Caco-2 (cell line): ENCODE results near the gene SMCO2. TPM values are rescaled to one million over a fixed set of nuclear protein-coding genes. Genes with fewer than 3 reads are reported as not detected.

Experiments used
- BruUV-seq: library from RNA; stranded (reverse); fragments of 400-500 nt; replicated peaks from 2 replicates; lab custom pipeline; 2021; lab: Mats Ljungman, UMichigan
- CTCF ChIA-PET: fragments of 300-600 bp; sonication (Branson Sonifier 250); formaldehyde crosslinking; loops from one replicate; lab custom pipeline; 2022; ENCODE audit warnings: antibody characterized with exemption; lab: Charles Lee
- POLR2A ChIA-PET: fragments of 300-600 bp; sonication (Branson Sonifier 250); formaldehyde crosslinking; loops from one replicate; lab custom pipeline; 2022; ENCODE audit warnings: antibody characterized with exemption; lab: Charles Lee
- DNase-seq, 2 experiments: peaks; one replicate each; pipeline versions ENCODE4 v3.0.0 to v3.0.0-alpha.2; 2020 to 2022
- H3K27me3 ChIP-seq: replicated peaks from 2 replicates; pipeline ENCODE4 v1.6.0; 2011; ENCODE audit warnings: low read length; ENCODE audit not compliant: control insufficient read depth, insufficient read depth
- H3K36me3 ChIP-seq: 2 replicates; pipeline ENCODE4 v1.5.1; 2011; ENCODE audit warnings: low read length; ENCODE audit not compliant: control insufficient read depth, insufficient read depth
- H3K4me1 ChIP-seq: fragments of 250-450 bp; sonication (Bioruptor Pico); 2 replicates; pipeline ENCODE4 v1.5.1; 2020; ENCODE audit warnings: mild to moderate bottlenecking
- H3K4me3 ChIP-seq: 2 replicates; pipeline ENCODE4 v1.5.1; 2011; ENCODE audit warnings: low read depth, mild to moderate bottlenecking, control low read depth, low read length
- H3K9me3 ChIP-seq: fragments of 250-450 bp; sonication (Bioruptor Pico); 2 replicates; pipeline ENCODE4 v1.5.1; 2020; ENCODE audit warnings: mild to moderate bottlenecking, moderate library complexity
- H3K27ac Mint-ChIP-seq: one replicate; pipeline ENCODE4 v1.8.0; 2022; ENCODE audit warnings: mixed read lengths; ENCODE audit not compliant: unreplicated experiment
- H3K27me3 Mint-ChIP-seq: one replicate; pipeline ENCODE4 v1.8.0; 2022; ENCODE audit warnings: mixed read lengths; ENCODE audit not compliant: insufficient read depth, unreplicated experiment
- H3K36me3 Mint-ChIP-seq: one replicate; pipeline ENCODE4 v1.8.0; 2022; ENCODE audit warnings: mild to moderate bottlenecking, mixed read lengths; ENCODE audit not compliant: insufficient read depth, unreplicated experiment
- H3K4me1 Mint-ChIP-seq: one replicate; pipeline ENCODE4 v1.8.0; 2022; ENCODE audit warnings: low read depth, mixed read lengths; ENCODE audit not compliant: unreplicated experiment
- H3K4me3 Mint-ChIP-seq: one replicate; pipeline ENCODE4 v1.8.0; 2022; ENCODE audit warnings: mild to moderate bottlenecking, moderate library complexity, mixed read lengths; ENCODE audit not compliant: unreplicated experiment
- H3K9me3 Mint-ChIP-seq: one replicate; pipeline ENCODE4 v1.8.0; 2022; ENCODE audit warnings: mixed read lengths; ENCODE audit not compliant: unreplicated experiment
- CTCF ChIP-seq, 2 experiments: fragments of 200-600 bp in 1 of 2; IDR thresholded peaks; 1 replicate in 1 of 2; 2 replicates in 1 of 2; pipeline versions ENCODE4 v1.5.1 to v1.8.0; 2011 to 2022; ENCODE audit warnings: antibody characterized with exemption in 1 of 2, control low read depth in 1 of 2, inconsistent platforms in 1 of 2, low read depth in 1 of 2, low read length in 1 of 2, mild to moderate bottlenecking in 1 of 2, moderate library complexity in 1 of 2; ENCODE audit not compliant: insufficient read depth in 1 of 2, severe bottlenecking in 1 of 2, unreplicated experiment in 1 of 2
- intact Hi-C: fragments of 100-400 bp; cut with micrococcal nuclease; formaldehyde crosslinking; loops from one replicate; pipeline ENCODE4 v1.10.0; 2022; ENCODE audit not compliant: unreplicated experiment
- total RNA-seq: library from RNA; stranded (reverse); gene quantifications from 2 replicates; pipeline ENCODE4 v1.2.3, GENCODE V29; 2022

SMCO2 gene
- total RNA-seq, 1 experiment from 2014 or later: 0.93 TPM

GRCh38 chr12:27500546-27500945 lies 54.0 kb downstream of the SMCO2 start:
- H3K36me3 ChIP-seq: no peaks in the 10 kb centered on the region
- ChIA-PET CTCF (no interaction called here), POLR2A (no interaction called here)
- intact Hi-C loops: no loop called here
- Mint-ChIP-seq H3K4me3 (no peak overlapping the region), H3K27me3 (no peaks in the 10 kb centered on the region), H3K27ac (no peak overlapping the region), H3K4me1 (no peaks in the 10 kb centered on the region), H3K36me3 (no peaks in the 10 kb centered on the region), H3K9me3 (no peaks in the 10 kb centered on the region)
- TF ChIP-seq CTCF (IDR thresholded peaks at IDR 0.05; ENCODE audit: insufficient read depth in 1 of 2, low read depth in 1 of 2, low read length in 1 of 2, severe bottlenecking in 1 of 2, unreplicated experiment in 1 of 2): no peak
- DNase-seq: no peak
- no TSS peak for BruUV-seq
- no peaks in the 10 kb centered on the region for H3K9me3 ChIP-seq
- no peaks in the 10 kb centered on the region for H3K4me1 ChIP-seq
- no peak overlapping the region for H3K4me3 ChIP-seq
- no peaks in the 10 kb centered on the region for H3K27me3 ChIP-seq

GRCh38 chr12:27502021-27502435 lies 55.5 kb downstream of the SMCO2 start:
- no peak for TF ChIP-seq CTCF (IDR thresholded peaks at IDR 0.05; ENCODE audit: insufficient read depth in 1 of 2, low read depth in 1 of 2, low read length in 1 of 2, severe bottlenecking in 1 of 2, unreplicated experiment in 1 of 2)
- Mint-ChIP-seq H3K4me1 (no peaks in the 10 kb centered on the region), H3K4me3 (no peak overlapping the region), H3K27ac (no peak overlapping the region), H3K27me3 (no peaks in the 10 kb centered on the region), H3K36me3 (no peaks in the 10 kb centered on the region), H3K9me3 (no peaks in the 10 kb centered on the region)
- intact Hi-C loops: no loop called here
- Histone ChIP-seq H3K27me3 (no peaks in the 10 kb centered on the region), H3K36me3 (no peaks in the 10 kb centered on the region), H3K4me3 (no peak overlapping the region), H3K9me3 (no peaks in the 10 kb centered on the region; the same call in 1 of the 2 replicates), H3K4me1 (no peaks in the 10 kb centered on the region)
- DNase-seq: no peak
- POLR2A ChIA-PET: no interaction called here
- no TSS peak for BruUV-seq
- CTCF ChIA-PET: no interaction called here

- Histone ChIP-seq H3K4me3 (no peak overlapping the region), H3K36me3 (no peaks in the 10 kb centered on the region), H3K9me3 (no peaks in the 10 kb centered on the region; the same call in 1 of the 2 replicates), H3K4me1 (no peaks in the 10 kb centered on the region), H3K27me3 (no peaks in the 10 kb centered on the region)
- Mint-ChIP-seq H3K36me3 (no peaks in the 10 kb centered on the region), H3K9me3 (no peaks in the 10 kb centered on the region), H3K27ac (no peak overlapping the region), H3K4me1 (no peaks in the 10 kb centered on the region), H3K27me3 (no peaks in the 10 kb centered on the region), H3K4me3 (no peak overlapping the region)
- intact Hi-C loops: no loop called here
- no peak for DNase-seq
- no peak for TF ChIP-seq CTCF (IDR thresholded peaks at IDR 0.05; ENCODE audit: insufficient read depth in 1 of 2, low read depth in 1 of 2, low read length in 1 of 2, severe bottlenecking in 1 of 2, unreplicated experiment in 1 of 2)
- CTCF ChIA-PET: no interaction called here
- POLR2A ChIA-PET: no interaction called here
- BruUV-seq: no TSS peak
These were observed 58.0 kb downstream of the SMCO2 start for GRCh38 chr12:27504507-27504906.
